Measurements from ENCODE around the gene ZDHHC13.

The ZDHHC13 gene

DNA sequence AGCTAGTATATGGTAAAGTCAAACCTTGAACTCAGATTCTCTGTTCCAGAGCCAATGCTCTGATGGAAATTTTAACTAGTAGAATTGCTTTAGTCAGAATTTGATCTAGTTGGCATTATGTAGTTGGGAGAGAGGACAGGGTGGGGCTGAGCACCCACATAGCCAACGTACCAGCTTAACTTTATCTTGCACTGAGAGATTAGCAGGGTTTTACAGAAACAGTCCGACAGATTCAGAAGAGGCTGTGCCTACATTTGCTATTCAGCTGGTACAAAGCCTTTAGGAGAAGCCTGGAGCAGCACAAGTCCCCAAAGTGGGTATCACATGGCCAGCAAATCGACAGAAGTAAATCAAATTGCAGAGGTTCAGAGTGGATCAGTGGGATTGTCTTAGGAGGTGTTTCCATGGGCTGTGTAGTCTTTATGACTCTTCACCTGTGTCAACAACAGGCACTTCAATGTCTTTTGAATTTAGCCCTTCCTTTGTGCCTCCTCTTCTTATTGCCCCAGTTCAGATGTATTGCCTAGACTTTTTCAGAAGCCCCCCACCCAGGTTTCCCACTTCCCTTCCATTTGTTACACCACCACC is 92.1 kb downstream of the ZDHHC13 start:
- no peak for DNase-seq

- no peak for DNase-seq
Observed at GRCh38 chr11:19209617-19210370, 92.8 kb downstream of the ZDHHC13 start.

DNA sequence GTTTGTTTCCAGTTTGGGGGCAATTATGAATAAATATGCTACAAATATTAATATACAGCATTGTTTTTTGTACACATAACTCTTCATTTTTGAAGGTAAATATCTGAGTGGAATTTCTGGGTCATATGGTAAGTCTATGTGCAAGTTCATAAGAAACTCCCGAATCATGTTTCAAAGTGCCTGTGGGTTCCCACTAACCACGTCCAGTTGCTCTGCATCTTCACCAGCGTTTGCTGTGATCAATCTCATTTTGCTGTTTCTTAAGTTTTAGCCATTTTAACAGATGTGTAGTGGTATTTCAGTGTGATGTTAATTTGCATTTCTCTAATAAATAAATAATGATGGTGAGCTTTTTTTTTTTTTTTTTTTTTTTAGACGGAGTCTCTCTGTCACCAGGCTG is 99.1 kb downstream of the ZDHHC13 start:
- no peak for DNase-seq

DNA sequence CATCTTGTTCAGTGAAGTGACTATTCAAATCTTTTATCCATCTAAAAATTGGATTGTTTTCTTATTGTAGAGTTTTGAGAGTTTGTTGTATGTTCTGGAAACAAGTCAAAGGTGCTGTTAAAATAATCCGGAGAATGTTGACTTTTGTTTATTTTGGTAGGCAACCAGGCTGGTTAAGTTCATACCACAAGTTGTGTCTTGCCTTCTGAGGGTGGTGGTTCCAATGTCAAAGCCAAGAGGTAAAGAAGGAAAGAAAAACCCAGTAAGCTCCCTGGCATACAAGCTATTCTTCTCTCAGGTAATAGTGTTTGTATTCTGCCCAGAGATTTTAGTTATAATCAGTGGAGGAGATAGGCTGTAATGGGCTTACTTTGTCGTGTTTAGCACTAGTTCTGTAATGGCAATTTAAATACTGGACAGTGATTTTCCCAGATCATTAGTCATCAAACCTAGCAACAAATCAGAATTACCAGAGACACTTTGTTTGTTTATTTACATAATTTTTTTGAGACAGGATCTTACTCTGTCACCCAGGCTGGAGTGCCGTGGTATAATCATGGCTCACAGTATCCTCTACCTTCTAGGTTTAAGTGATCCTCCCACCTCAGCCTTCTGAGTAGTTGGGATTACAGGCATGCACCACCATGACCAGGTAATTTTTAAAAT is 99.9 kb downstream of the ZDHHC13 start:
- DNase-seq, result no peak

DNA sequence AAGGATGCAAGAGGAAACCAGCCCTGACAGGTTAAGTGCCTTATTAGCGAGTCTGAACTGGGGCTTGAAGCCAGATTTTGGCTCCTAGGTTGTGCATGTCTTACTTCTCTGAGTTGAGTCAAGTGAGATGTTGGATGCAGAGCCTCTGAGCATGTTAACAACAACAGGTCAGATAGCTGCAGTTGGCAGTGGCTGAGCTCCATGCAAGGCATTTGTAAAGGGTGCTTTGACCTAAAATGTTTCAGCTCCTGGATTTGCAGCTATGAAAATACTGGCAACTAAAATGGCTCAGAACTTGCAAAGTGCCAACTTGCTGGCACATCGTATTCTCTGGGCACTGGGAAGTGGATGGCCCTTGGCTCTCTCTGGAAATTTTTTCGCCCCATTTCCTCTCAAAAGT is 101.2 kb downstream of the ZDHHC13 start:
- no peak for DNase-seq

GRCh38 chr11:19218786-19219460 is 102.0 kb downstream of the ZDHHC13 start:
- no peak for DNase-seq

GRCh38 chr11:19220903-19221724 is 104.1 kb downstream of the ZDHHC13 start:
- no peak for DNase-seq

DNA sequence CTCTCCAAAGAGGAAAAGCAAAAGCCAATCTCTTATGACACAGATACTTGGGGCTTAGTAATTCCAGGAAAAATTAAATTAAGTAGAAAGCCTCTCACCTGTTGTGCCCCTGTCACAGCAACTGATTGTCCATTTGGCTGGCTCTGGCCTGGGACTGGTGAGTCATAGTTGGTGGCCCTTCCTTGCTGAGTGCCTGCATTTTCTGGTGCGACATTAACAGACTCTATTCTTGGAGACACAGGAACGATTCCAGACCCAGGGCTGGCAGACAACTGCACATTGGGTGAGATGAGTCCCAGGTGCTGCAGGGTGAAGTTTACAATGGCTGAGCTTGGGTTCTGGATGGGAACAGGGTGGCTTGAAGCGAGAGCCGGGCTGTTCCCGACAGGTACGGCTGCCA is 108.2 kb downstream of the ZDHHC13 start:
- DNase-seq, result no peak

DNA sequence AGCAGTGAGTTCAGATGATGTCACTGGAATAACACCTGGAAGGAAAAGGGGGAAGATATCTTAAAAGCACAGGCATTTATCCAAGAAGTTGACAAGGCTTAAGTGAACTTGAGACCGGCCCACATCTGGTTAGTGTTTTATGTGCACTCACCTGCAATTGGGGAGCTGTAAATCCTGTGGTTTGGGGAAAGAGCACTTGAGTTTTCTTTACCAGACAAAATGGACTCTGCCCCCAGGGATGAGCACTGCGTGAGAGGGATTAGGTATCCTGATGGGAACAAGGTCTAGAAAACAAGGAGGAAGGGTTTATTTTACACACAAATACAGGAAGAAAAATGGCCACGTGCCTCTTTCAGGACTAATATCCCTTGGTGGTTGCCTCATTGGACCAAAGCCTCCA is 108.6 kb downstream of the ZDHHC13 start:
- no peak for DNase-seq
